ENCODE results near the gene LMTK2.

GRCh38 chr7:98142658-98143057, 36.0 kb downstream of the LMTK2 start:
- TF ChIP-seq CTCF (IDR thresholded peaks at IDR 0.05) (no peak), EZH2 (IDR thresholded peaks at IDR 0.05; ENCODE audit: borderline replicate concordance, insufficient read depth, low read depth, low read length, poor library complexity, severe bottlenecking) (no peak)

Data from B cell (primary cell).